HL-60 (cell line): ENCODE measurements around the gene MYL7.

ENCODE experiments used
- GABPA ChIP-seq: IDR thresholded peaks from 2 replicates; pipeline ENCODE4 v1.6.1; 2012; ENCODE audit warnings: low read depth
- TF ChIP-seq, protein P1 (sequence below): IDR thresholded peaks from one replicate; pipeline ENCODE4 v1.5.1; 2011; ENCODE audit warnings: low read length, control low read depth, inconsistent platforms; ENCODE audit not compliant: insufficient read depth
- TF ChIP-seq, protein P2 (sequence below): IDR thresholded peaks from 2 replicates; pipeline ENCODE4 v1.6.1; 2012; ENCODE audit warnings: low read depth; ENCODE audit not compliant: insufficient replicate concordance

DNA sequence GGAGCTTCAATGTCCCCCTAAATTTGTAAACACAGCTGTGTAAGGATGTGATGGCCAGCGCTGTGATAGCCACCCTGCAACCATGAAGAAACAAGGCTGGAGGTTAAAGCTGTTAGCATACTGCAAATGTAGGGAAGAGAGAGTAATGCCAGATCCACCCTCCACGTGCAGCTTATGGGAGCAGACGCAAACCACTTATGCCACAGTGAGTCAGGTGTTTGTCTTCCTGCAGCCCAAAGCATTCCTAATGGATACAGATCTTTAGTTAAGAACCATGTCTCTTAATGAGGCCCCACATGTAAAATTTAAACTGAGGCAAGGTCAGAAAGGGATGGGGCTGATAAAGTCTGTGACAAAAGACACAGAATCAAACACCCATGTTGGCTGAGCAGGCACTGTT is 13.6 kb upstream of the MYL7 start:
- TF ChIP-seq, protein P1, sequence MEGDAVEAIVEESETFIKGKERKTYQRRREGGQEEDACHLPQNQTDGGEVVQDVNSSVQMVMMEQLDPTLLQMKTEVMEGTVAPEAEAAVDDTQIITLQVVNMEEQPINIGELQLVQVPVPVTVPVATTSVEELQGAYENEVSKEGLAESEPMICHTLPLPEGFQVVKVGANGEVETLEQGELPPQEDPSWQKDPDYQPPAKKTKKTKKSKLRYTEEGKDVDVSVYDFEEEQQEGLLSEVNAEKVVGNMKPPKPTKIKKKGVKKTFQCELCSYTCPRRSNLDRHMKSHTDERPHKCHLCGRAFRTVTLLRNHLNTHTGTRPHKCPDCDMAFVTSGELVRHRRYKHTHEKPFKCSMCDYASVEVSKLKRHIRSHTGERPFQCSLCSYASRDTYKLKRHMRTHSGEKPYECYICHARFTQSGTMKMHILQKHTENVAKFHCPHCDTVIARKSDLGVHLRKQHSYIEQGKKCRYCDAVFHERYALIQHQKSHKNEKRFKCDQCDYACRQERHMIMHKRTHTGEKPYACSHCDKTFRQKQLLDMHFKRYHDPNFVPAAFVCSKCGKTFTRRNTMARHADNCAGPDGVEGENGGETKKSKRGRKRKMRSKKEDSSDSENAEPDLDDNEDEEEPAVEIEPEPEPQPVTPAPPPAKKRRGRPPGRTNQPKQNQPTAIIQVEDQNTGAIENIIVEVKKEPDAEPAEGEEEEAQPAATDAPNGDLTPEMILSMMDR = no peak
- TF ChIP-seq, protein P2, sequence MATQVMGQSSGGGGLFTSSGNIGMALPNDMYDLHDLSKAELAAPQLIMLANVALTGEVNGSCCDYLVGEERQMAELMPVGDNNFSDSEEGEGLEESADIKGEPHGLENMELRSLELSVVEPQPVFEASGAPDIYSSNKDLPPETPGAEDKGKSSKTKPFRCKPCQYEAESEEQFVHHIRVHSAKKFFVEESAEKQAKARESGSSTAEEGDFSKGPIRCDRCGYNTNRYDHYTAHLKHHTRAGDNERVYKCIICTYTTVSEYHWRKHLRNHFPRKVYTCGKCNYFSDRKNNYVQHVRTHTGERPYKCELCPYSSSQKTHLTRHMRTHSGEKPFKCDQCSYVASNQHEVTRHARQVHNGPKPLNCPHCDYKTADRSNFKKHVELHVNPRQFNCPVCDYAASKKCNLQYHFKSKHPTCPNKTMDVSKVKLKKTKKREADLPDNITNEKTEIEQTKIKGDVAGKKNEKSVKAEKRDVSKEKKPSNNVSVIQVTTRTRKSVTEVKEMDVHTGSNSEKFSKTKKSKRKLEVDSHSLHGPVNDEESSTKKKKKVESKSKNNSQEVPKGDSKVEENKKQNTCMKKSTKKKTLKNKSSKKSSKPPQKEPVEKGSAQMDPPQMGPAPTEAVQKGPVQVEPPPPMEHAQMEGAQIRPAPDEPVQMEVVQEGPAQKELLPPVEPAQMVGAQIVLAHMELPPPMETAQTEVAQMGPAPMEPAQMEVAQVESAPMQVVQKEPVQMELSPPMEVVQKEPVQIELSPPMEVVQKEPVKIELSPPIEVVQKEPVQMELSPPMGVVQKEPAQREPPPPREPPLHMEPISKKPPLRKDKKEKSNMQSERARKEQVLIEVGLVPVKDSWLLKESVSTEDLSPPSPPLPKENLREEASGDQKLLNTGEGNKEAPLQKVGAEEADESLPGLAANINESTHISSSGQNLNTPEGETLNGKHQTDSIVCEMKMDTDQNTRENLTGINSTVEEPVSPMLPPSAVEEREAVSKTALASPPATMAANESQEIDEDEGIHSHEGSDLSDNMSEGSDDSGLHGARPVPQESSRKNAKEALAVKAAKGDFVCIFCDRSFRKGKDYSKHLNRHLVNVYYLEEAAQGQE = no peak
- no peak for TF ChIP-seq GABPA
